GM19025 (cell line): ENCODE measurements around the gene P2RX2.

Source experiments
- ATAC-seq: cut with Tn5 transposase; IDR thresholded peaks from one replicate; pipeline ENCODE4 v1.9.1; 2021; ENCODE audit warnings: mild to moderate bottlenecking, low read depth, moderate library complexity; ENCODE audit not compliant: unreplicated experiment

P2RX2 gene

DNA sequence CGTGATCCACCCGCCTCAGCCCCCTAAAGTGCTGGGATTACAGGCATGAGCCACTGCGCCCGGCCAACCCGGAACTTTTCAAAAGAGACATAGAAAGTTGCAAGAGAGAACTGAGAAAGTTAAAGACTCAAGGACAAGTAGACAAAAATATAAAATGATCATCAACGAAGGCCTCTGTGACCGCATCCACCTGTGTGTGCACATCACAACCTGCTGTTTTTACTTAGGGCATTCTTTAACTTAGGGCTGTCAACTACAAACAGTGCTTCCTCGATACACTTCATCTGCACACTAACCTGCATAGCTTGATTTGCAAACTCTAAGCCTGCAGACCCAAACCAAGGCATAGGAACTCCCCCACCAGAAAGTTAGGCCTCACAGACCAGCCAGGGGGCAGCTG lies 14.8 kb downstream of the P2RX2 start:
- ATAC-seq = no peak

- no peak for ATAC-seq
Observed at GRCh38 chr12:132633901-132634300, 15.3 kb downstream of the P2RX2 start.

DNA sequence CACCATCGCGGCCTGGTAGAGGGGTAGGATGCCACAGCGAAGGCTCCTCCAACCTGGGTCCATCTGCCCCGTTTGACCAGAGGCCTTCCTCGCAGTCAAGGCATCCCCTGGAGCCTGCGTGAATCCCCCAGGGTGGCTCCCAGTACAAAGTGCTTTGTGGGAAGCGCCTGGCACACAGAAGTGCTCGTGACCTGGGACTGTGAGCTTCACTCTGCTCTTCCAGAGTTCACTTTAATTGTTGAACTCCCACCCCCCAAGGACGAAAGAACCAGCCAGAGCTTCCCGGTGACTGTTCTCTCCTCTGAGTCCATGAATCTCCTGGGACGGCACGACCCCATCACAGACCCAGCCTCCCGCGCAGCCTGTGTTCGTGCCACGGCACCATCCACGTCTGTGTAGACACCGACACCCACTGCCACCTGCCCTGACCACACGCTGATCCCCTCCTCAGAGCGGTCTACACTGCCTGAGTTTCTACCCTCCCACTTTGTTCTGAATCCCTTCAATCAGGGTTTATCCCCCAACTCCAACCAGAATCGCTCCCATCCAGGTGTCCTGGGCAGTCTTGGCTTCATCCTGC lies 15.9 kb downstream of the P2RX2 start:
- no peak for ATAC-seq

DNA sequence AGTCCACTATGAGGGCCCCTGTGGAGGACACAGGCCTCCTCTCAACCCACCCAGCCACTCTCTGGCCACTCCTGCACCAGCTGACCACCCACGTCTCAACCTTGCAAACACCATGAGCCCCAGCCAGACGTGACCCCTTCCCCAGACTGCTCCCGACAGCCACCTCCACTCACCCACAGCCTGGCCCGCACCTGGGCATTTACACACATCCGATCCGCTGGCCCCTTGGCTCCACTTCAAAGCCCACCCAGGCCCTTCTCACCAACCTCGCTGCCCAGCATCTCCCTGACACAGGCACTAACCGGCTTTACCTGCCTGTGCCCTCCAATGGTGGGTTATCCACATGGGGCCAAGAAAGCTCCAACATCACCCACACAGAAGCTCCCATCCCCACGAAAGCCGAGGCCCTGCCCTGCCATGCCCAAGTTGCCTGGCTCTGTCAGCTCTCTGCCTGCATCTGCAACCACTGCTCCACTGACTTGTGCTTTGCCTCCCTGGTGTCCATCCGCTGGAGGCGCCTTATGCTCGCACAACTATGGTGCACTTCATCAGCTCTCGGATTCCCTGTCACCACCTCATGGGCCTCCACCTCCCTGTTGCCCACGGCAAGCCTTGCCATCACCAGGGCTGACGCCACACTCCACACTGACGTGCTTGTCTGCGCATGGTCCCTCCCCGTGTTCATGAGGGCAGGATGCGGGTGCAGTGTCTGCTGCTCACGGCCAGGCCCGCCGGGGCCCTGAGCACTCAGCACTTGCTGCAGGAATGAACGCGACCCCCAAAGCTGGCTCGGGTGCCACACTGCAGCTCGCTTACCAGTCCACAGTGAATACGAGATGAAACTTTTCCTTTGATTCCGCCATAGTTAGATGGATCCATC lies 16.7 kb downstream of the P2RX2 start:
- no peak for ATAC-seq

GRCh38 chr12:132637811-132638210 lies 19.2 kb downstream of the P2RX2 start:
- no peak for ATAC-seq

GRCh38 chr12:132638541-132639408 lies 20.2 kb downstream of the P2RX2 start:
- ATAC-seq = no peak

GRCh38 chr12:132639956-132640520 lies 21.5 kb downstream of the P2RX2 start:
- ATAC-seq = no peak

GRCh38 chr12:132640936-132641335 lies 22.4 kb downstream of the P2RX2 start:
- no peak for ATAC-seq

- ATAC-seq = no peak
Observed at GRCh38 chr12:132641811-132642650, 23.5 kb downstream of the P2RX2 start.

GRCh38 chr12:132642846-132643835 lies 24.6 kb downstream of the P2RX2 start:
- no peak for ATAC-seq

DNA sequence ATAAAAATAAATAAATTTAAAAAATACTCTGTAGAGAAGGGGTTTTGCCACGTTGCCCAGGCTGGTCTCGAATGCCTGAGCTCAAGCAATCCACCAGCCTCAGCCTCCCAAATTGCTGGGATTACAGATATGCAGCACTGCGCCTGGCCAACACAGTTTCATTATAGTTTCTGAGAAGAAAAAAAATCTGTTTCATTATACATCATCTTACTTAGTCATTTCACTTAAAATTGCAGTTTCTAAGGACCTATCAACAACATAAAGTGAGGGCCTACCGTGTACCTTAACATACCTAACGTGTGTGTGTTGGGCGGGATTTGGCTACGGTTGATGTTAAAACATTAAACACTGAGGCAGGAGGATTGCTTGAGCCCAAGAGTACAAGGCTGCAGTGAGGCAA lies 28.3 kb downstream of the P2RX2 start:
- no peak for ATAC-seq

GRCh38 chr12:132647858-132648257 lies 29.3 kb downstream of the P2RX2 start:
- ATAC-seq = no peak

- ATAC-seq = no peak
Observed at GRCh38 chr12:132648616-132649225, 30.1 kb downstream of the P2RX2 start.

DNA sequence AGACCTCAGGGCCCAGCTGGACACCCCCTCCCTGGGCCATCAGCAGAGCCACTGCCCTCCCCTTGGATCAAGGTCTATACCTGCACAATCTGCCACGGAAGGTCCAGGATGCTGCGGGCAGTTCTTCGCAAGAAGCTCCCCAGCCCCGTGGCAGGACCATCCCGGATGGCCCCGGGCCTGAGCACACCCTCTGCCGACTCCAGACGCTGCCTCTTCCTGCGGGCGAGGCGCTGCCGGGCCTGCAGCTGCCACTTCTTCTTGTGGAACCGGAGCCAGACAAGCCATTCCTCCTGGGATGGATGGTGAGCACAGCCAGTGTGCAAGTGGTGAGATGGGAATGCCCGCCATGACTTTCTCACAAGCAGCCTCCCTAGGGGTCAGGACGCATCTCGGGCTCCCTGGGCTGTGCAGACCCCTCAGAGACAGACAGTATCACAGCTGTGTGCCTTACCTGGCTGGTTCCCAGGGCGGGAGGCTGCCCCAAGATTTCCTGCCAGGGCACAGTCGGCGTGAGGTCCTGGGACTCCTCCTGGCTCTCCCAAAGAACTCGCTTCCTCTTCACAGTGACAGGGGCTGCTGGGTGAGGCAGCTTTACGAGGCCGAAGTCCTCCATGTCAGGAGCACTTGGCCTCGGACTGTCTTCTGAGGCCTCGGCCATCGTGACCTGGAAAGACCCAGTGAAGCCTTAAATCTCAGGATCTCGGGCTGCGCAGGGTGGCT lies 30.8 kb downstream of the P2RX2 start:
- ATAC-seq = no peak

- ATAC-seq = no peak
Observed at GRCh38 chr12:132651444-132652100, 33.0 kb downstream of the P2RX2 start.

DNA sequence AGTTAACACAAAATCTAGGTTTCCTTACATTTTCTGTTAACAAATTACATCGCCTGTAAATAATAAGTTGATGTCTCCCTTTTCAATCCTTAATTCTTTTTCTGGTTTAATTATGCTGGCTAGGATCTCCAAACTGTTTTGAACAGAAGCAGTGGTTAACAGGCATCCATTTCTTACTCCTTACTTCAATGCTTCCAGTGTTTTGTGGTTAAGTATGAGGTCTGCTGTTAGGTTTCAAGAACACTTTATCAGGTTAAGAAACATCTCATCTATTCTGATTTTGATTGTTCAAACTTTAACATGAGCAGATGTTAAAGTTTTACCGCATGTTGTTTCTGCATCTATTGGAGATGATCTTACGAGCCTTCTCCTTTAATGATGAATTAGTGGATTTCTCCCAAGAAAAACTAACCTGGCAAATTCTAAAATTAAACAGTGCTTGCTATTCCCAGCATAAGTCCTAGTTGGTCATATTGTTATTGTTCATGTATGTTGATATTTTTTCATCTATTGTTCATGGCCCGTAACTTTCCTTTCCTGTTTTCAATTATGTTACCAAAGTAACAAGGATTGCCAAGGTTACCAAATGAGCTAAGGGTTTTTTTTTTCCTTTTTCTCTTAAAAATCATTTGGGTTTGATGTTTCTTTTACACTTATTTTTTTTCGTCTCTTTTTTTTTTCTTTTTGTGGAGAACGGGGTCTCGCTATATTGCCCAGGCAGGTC lies 35.2 kb downstream of the P2RX2 start:
- ATAC-seq = no peak
